ENCODE data around the gene PFKFB3. TPM values are rescaled to one million over a fixed set of nuclear protein-coding genes. Genes with fewer than 3 reads are reported as not detected.

The PFKFB3 gene
- polyA plus RNA-seq, 3 donors = 12.2 to 101 (median 15.8) TPM

GRCh38 chr10:6229746-6230145 is 27.0 kb downstream of the PFKFB3 start:
- Histone ChIP-seq H3K4me2 (replicated peaks; ENCODE audit: extremely low read depth, low read length, poor library complexity, severe bottlenecking) (no peak overlapping the region), H3K4me1 (ENCODE audit: control insufficient read depth in 1 of 2, insufficient read depth in 2 of 2, low read length in 2 of 2) (no peaks in the 10 kb centered on the region), H3K9ac (ENCODE audit: insufficient read depth, low read length, poor library complexity, severe bottlenecking) (no peak overlapping the region), H3K4me3 (replicated peaks in 1 of 3; ENCODE audit: low read depth in 2 of 3, low read length in 3 of 3) (no peak overlapping the region), H3K27ac (ENCODE audit: low read depth in 1 of 2, low read length in 2 of 2) (no peak overlapping the region), H3K9me3 (replicated peaks in 1 of 2; ENCODE audit: control insufficient read depth in 1 of 2, insufficient read depth in 1 of 2, low read length in 2 of 2) (no peaks in the 10 kb centered on the region), H4K20me1 (ENCODE audit: insufficient read depth, low read length) (peaks cover 90% of the 10 kb centered on the region), H3K79me2 (ENCODE audit: insufficient read depth, low read length) (no peaks in the 10 kb centered on the region), H2AFZ (ENCODE audit: insufficient read depth, low read depth, low read length, poor library complexity, severe bottlenecking) (no peak overlapping the region), H3K36me3 (replicated peaks in 1 of 2; ENCODE audit: control insufficient read depth in 1 of 2, insufficient read depth in 2 of 2, low read length in 2 of 2) (peaks cover 90 to 100% of the 10 kb centered on the region in 2 donors), H3K27me3 (ENCODE audit: control insufficient read depth in 2 of 2, insufficient read depth in 2 of 2, low read length in 2 of 2) (no peaks in the 10 kb centered on the region)
- 97% methylated on average over 10 of the region's 13 CpGs for WGBS (ENCODE audit: insufficient coverage)
- intact Hi-C loops (cut with micrococcal nuclease) = loop anchor here in 1 of 2 donors (10.0 kb wide), 1 partner anchor 175 kb away; no protein-coding TSS in a partner anchor
- no peaks in the 10 kb centered on the region for H3K9me3 Mint-ChIP-seq
- no peak for TF ChIP-seq CTCF (IDR thresholded peaks at IDR 0.05)
- H3K27me3 Mint-ChIP-seq (ENCODE audit: low read depth in 3 of 3) = peaks cover 0 to 5% (median 0%) of the 10 kb centered on the region in 3 donors
- no peak for DNase-seq
- H3K4me3 Mint-ChIP-seq = no peak overlapping the region
- peaks cover 92 to 100% of the 10 kb centered on the region in 2 donors for H3K36me3 Mint-ChIP-seq
- no peaks in the 10 kb centered on the region for H3K4me1 Mint-ChIP-seq
- peak overlapping the region in 3 of 7 donors; percentile 22 to 52 (median 45) for H3K27ac Mint-ChIP-seq

- Mint-ChIP-seq H3K36me3 (peaks cover 89 to 98% of the 10 kb centered on the region in 2 donors), H3K4me3 (no peak overlapping the region), H3K4me1 (no peaks in the 10 kb centered on the region), H3K27me3 (ENCODE audit: low read depth in 3 of 3) (peaks cover 0 to 5% (median 0%) of the 10 kb centered on the region in 3 donors), H3K27ac (peak overlapping the region in 4 of 7 donors; percentile 22 to 52 (median 24)), H3K9me3 (no peaks in the 10 kb centered on the region)
- peaks cover 85% of the 10 kb centered on the region for H4K20me1 ChIP-seq (ENCODE audit: insufficient read depth, low read length)
- intact Hi-C loops (cut with micrococcal nuclease) = loop anchor here in 1 of 2 donors (10.0 kb wide), 1 partner anchor 174 kb away; no protein-coding TSS in a partner anchor
- peaks cover 84 to 97% of the 10 kb centered on the region in 2 donors for H3K36me3 ChIP-seq (replicated peaks in 1 of 2; ENCODE audit: control insufficient read depth in 1 of 2, insufficient read depth in 2 of 2, low read length in 2 of 2)
- H3K4me1 ChIP-seq (ENCODE audit: control insufficient read depth in 1 of 2, insufficient read depth in 2 of 2, low read length in 2 of 2) = no peaks in the 10 kb centered on the region
- peak overlapping the region in 1 of 2 donors; percentile 20 for H3K27ac ChIP-seq (ENCODE audit: low read depth in 1 of 2, low read length in 2 of 2)
- H2AFZ ChIP-seq (ENCODE audit: insufficient read depth, low read depth, low read length, poor library complexity, severe bottlenecking) = no peak overlapping the region
- no peaks in the 10 kb centered on the region for H3K9me3 ChIP-seq (replicated peaks in 1 of 2; ENCODE audit: control insufficient read depth in 1 of 2, insufficient read depth in 1 of 2, low read length in 2 of 2)
- 93% methylated on average over 2 of the region's 2 CpGs for WGBS (ENCODE audit: insufficient coverage)
- no peaks in the 10 kb centered on the region for H3K79me2 ChIP-seq (ENCODE audit: insufficient read depth, low read length)
- no peaks in the 10 kb centered on the region for H3K27me3 ChIP-seq (ENCODE audit: control insufficient read depth in 2 of 2, insufficient read depth in 2 of 2, low read length in 2 of 2)
- H3K4me3 ChIP-seq (replicated peaks in 1 of 3; ENCODE audit: low read depth in 2 of 3, low read length in 3 of 3) = no peak overlapping the region
- H3K4me2 ChIP-seq (replicated peaks; ENCODE audit: extremely low read depth, low read length, poor library complexity, severe bottlenecking) = no peak overlapping the region
- no peak overlapping the region for H3K9ac ChIP-seq (ENCODE audit: insufficient read depth, low read length, poor library complexity, severe bottlenecking)
- no peak for TF ChIP-seq CTCF (IDR thresholded peaks at IDR 0.05)
- no peak for DNase-seq
These were observed 27.6 kb downstream of the PFKFB3 start for GRCh38 chr10:6230315-6230714.
